ENCODE measurements around the gene BOD1.

DNA sequence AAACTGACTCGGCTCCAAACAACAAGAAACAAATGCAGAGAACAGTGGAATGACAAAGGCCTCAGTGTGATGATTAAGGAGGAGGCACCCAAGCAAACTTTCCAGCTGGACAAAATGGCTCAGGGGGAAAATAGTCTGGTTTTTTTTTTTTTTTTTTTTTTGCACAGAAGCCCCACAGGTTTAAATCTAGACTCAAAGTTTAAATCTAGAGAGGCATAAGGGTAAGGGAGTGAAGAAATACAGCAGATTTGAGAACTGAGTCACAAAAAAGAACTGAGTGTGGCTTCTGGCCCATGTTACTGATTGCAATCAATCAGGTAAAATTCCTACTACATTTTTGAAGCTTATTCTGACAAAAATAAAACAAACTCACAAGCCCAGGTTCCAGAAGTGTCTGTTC lies 12.3 kb downstream of the BOD1 start:
- TF ChIP-seq, protein P1, sequence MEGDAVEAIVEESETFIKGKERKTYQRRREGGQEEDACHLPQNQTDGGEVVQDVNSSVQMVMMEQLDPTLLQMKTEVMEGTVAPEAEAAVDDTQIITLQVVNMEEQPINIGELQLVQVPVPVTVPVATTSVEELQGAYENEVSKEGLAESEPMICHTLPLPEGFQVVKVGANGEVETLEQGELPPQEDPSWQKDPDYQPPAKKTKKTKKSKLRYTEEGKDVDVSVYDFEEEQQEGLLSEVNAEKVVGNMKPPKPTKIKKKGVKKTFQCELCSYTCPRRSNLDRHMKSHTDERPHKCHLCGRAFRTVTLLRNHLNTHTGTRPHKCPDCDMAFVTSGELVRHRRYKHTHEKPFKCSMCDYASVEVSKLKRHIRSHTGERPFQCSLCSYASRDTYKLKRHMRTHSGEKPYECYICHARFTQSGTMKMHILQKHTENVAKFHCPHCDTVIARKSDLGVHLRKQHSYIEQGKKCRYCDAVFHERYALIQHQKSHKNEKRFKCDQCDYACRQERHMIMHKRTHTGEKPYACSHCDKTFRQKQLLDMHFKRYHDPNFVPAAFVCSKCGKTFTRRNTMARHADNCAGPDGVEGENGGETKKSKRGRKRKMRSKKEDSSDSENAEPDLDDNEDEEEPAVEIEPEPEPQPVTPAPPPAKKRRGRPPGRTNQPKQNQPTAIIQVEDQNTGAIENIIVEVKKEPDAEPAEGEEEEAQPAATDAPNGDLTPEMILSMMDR (conservative IDR thresholded peaks at IDR 0.05 in 1 of 2, IDR thresholded peaks at IDR 0.05 in 1 of 2; ENCODE audit: low read depth in 1 of 2, low read length in 2 of 2) = no peak
- no peak for TF ChIP-seq EZH2 (IDR thresholded peaks at IDR 0.05; ENCODE audit: low read length, missing control alignments)
